Endothelial cell (in vitro differentiated cells): ENCODE results near the gene SLC29A4. TPM values are rescaled to one million over a fixed set of nuclear protein-coding genes. Genes with fewer than 3 reads are reported as not detected.
"Not testable (repeated sequence)": the region's sequence is repeated elsewhere in the genome, so short reads cannot be mapped to it uniquely, and the experiment has no call there.

Source experiments
- DNase-seq: peaks from one replicate; pipeline ENCODE4 v3.0.0; 2021; ENCODE audit warnings: low spot score
- H3K27ac Mint-ChIP-seq: one replicate; pipeline ENCODE4 v1.8.0; 2021; ENCODE audit warnings: mixed read lengths, inconsistent platforms; ENCODE audit not compliant: unreplicated experiment
- H3K27me3 Mint-ChIP-seq: one replicate; pipeline ENCODE4 v1.8.0; 2021; ENCODE audit warnings: mild to moderate bottlenecking, moderate library complexity, mixed read lengths, inconsistent platforms; ENCODE audit not compliant: unreplicated experiment
- H3K36me3 Mint-ChIP-seq: one replicate; pipeline ENCODE4 v1.8.0; 2021; ENCODE audit warnings: mild to moderate bottlenecking, low read depth, mixed read lengths, inconsistent platforms; ENCODE audit not compliant: unreplicated experiment
- H3K4me1 Mint-ChIP-seq: one replicate; pipeline ENCODE4 v1.8.0; 2021; ENCODE audit warnings: mild to moderate bottlenecking, mixed read lengths, inconsistent platforms; ENCODE audit not compliant: unreplicated experiment
- H3K4me3 Mint-ChIP-seq: one replicate; pipeline ENCODE4 v1.8.0; 2021; ENCODE audit warnings: mild to moderate bottlenecking, mixed read lengths, inconsistent platforms; ENCODE audit not compliant: unreplicated experiment
- H3K9me3 Mint-ChIP-seq: one replicate; pipeline ENCODE4 v1.8.0; 2021; ENCODE audit warnings: mixed read lengths, inconsistent platforms; ENCODE audit not compliant: unreplicated experiment
- total RNA-seq: library from RNA; stranded (reverse); fragmentation: NEBNext Ultra II Directional; extraction: Animal tissue kit (Norgen Biotek cat#: 25700); gene quantifications from one replicate; pipeline ENCODE4 v1.2.1, GENCODE V29; 2021; ENCODE audit not compliant: unreplicated experiment
- TF ChIP-seq, protein P1 (sequence below): fragments of 200-600 bp; sonication (generic); IDR thresholded peaks from one replicate; pipeline ENCODE4 v1.5.0; 2021; ENCODE audit warnings: antibody characterized with exemption; ENCODE audit not compliant: unreplicated experiment

Gene SLC29A4
- total RNA-seq, 1 donor from 2014 or later: 6.4 TPM

GRCh38 chr7:5265320-5266190, 17.2 kb upstream of the SLC29A4 start:
- peak overlapping the region; percentile 5 for H3K4me3 Mint-ChIP-seq
- H3K27me3 Mint-ChIP-seq: peaks cover 7% of the 10 kb centered on the region
- peak overlapping the region; percentile 2 for H3K27ac Mint-ChIP-seq
- peaks cover 4% of the 10 kb centered on the region for H3K4me1 Mint-ChIP-seq
- no peaks in the 10 kb centered on the region for H3K36me3 Mint-ChIP-seq
- H3K9me3 Mint-ChIP-seq: no peaks in the 10 kb centered on the region
- DNase-seq: no peak
- TF ChIP-seq, protein P1, sequence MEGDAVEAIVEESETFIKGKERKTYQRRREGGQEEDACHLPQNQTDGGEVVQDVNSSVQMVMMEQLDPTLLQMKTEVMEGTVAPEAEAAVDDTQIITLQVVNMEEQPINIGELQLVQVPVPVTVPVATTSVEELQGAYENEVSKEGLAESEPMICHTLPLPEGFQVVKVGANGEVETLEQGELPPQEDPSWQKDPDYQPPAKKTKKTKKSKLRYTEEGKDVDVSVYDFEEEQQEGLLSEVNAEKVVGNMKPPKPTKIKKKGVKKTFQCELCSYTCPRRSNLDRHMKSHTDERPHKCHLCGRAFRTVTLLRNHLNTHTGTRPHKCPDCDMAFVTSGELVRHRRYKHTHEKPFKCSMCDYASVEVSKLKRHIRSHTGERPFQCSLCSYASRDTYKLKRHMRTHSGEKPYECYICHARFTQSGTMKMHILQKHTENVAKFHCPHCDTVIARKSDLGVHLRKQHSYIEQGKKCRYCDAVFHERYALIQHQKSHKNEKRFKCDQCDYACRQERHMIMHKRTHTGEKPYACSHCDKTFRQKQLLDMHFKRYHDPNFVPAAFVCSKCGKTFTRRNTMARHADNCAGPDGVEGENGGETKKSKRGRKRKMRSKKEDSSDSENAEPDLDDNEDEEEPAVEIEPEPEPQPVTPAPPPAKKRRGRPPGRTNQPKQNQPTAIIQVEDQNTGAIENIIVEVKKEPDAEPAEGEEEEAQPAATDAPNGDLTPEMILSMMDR: no peak

DNA sequence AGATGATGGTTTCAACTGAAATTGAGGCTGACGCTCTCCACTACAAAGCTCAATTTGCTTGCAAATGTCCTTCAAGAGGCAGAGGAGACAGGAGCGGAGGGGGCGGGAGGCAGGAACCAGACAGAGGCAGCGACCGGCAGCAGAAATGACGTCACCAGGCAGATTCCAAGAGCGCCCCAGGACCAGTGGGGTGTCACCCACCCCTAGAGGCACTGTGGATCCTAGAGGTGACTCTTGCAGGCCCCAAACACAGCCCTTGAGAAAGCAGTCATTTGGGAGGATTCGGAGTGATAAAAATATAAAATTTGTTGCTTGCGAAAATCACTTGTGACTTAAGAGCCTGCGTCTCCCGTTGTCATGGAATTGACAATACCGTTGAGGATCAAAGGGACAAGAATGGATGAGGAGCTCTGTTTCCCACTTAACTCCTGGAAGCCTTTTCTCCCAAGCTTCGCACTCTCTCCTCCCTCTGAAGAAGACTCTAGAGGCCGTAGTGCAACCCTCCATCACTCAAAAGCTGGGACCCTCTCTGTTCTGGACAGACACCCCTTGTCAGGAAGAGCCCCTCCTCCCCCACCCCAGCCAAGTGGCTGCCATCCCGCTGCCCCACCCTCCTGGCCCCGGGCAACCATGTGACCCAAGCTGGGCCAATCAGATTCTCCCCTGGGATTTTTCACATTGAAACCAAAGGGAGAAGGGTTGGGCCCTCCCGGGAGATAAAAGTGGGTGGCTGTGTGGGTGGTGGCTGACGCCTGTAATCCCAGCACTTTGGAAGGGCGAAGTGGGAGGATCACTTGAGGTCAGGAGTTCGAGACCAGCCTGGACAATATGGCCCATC, 16.3 kb upstream of the SLC29A4 start:
- no peak for DNase-seq
- Mint-ChIP-seq H3K27ac (no peak overlapping the region), H3K27me3 (peaks cover 7% of the 10 kb centered on the region), H3K4me3 (no peak overlapping the region), H3K9me3 (no peaks in the 10 kb centered on the region), H3K4me1 (peaks cover 4% of the 10 kb centered on the region), H3K36me3 (no peaks in the 10 kb centered on the region)
- TF ChIP-seq, protein P1: no peak

GRCh38 chr7:5267829-5268228, 14.9 kb upstream of the SLC29A4 start:
- not testable (repeated sequence) for H3K36me3 Mint-ChIP-seq, DNase-seq, H3K4me3 Mint-ChIP-seq, H3K9me3 Mint-ChIP-seq, H3K27ac Mint-ChIP-seq, H3K27me3 Mint-ChIP-seq, H3K4me1 Mint-ChIP-seq

DNA sequence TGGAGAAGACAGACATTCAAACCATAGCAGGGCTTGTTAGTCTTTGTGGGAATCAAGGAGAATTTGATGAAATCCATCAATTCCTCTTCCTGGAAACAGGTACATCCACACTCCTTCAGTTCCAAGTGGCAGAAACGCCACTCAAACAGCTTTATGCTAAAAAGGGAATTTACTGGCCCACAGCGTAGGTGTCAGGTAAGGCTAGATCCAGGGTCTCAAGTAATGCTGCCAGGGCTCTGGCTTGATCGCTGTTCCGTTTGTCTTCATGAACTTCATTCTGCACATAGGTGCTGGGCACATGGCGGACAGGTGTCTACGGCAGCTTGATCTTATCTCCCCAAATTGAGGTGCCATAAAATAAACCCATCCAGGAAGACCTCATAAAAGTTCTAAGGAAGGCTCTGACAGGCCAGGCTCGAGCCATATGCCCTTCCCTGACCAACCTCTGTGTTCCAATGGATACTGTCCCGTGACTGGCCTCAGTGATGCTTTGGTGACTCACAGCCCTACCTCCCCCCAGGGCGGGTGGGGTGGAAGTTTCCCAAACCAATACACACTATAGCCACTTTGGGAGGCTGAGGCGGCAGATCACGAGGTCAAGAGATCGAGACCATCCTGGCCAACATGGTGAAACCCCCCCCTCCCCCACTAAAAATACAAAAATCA, 12.6 kb upstream of the SLC29A4 start:
- H3K4me3 Mint-ChIP-seq, H3K36me3 Mint-ChIP-seq, H3K27ac Mint-ChIP-seq, H3K9me3 Mint-ChIP-seq, DNase-seq, H3K4me1 Mint-ChIP-seq, H3K27me3 Mint-ChIP-seq: not testable (repeated sequence)

- no peak for DNase-seq
- H3K4me1 Mint-ChIP-seq: peaks cover 3% of the 10 kb centered on the region
- no peak overlapping the region for H3K4me3 Mint-ChIP-seq
- H3K27me3 Mint-ChIP-seq: peaks cover 3% of the 10 kb centered on the region
- H3K36me3 Mint-ChIP-seq: no peaks in the 10 kb centered on the region
- H3K9me3 Mint-ChIP-seq: no peaks in the 10 kb centered on the region
- H3K27ac Mint-ChIP-seq: no peak overlapping the region
- TF ChIP-seq, protein P1: no peak
These were observed 12.0 kb upstream of the SLC29A4 start for GRCh38 chr7:5270788-5271187.

DNA sequence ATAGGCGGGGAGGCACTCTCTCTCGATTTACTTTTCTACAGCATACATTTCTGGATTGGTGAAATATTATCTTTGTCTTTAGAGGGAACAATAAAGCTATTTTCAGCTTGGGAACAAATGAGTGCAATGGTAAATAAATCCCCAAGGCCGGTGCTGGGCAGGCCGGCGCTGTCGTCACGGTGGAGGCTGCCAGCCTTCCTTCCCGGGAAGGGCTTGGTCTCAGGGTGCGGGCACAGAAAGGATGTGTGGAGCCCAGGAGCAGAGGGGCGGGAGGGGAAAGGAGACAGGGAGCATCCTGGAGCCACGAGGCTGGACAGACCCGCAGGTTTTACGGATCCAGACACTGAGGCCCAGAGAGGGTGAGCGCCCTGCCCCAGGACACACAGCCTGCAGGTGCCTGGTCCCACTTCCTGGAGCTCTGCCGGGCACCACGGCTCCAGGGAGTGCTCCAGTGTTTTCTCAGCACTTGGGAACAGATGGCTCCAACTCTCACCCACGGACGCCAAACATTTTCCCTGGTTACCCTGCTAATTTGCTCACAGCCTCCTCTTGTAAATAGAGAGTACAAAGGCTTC, 8.8 kb upstream of the SLC29A4 start:
- not testable (repeated sequence) for H3K27ac Mint-ChIP-seq, H3K9me3 Mint-ChIP-seq, H3K4me3 Mint-ChIP-seq, H3K27me3 Mint-ChIP-seq, H3K4me1 Mint-ChIP-seq, H3K36me3 Mint-ChIP-seq, DNase-seq
